HepG2 (cell line): Measurements from ENCODE around the gene PPP1R9A.

Source experiments
- AHDC1 ChIP-seq: sonication (generic); formaldehyde crosslinking; IDR thresholded peaks from 2 replicates; pipeline ENCODE4 v1.5.1; 2020; ENCODE audit warnings: mild to moderate bottlenecking, missing genetic modification reagents, borderline replicate concordance
- ELF4 ChIP-seq: sonication (generic); formaldehyde crosslinking; IDR thresholded peaks from 2 replicates; pipeline ENCODE4 v1.5.0; 2020; ENCODE audit warnings: missing genetic modification reagents, mild to moderate bottlenecking, moderate library complexity, borderline replicate concordance
- HMGXB4 ChIP-seq, 2 experiments: sonication (generic) in 1 of 2; formaldehyde crosslinking in 1 of 2; IDR thresholded peaks; 2 replicates each; pipeline versions ENCODE4 v1.4.0 to v1.6.1; 2018 to 2020; ENCODE audit warnings: missing genetic modification reagents in 2 of 2, borderline replicate concordance in 1 of 2, low read depth in 1 of 2, mild to moderate bottlenecking in 1 of 2, missing biosample characterization in 1 of 2
- JUNB ChIP-seq: sonication (generic); formaldehyde crosslinking; IDR thresholded peaks from 2 replicates; pipeline ENCODE4 v1.8.0; 2022; ENCODE audit warnings: missing genetic modification reagents, mild to moderate bottlenecking, borderline replicate concordance
- TAF1 ChIP-seq: sonication (generic); formaldehyde crosslinking; IDR thresholded peaks from 2 replicates; pipeline ENCODE4 v1.4.0; 2020; ENCODE audit warnings: missing genetic modification reagents
- ZNF660 ChIP-seq: sonication (generic); formaldehyde crosslinking; IDR thresholded peaks from 2 replicates; pipeline ENCODE4 v1.5.1; 2020; ENCODE audit warnings: mild to moderate bottlenecking, low read depth, missing genetic modification reagents, borderline replicate concordance

GRCh38 chr7:95244616-95245015 lies 337.2 kb downstream of the PPP1R9A start:
- no peak for TF ChIP-seq TAF1
- no peak for TF ChIP-seq AHDC1 (CRISPR knock-in tag)
- TF ChIP-seq JUNB (CRISPR knock-in tag) = no peak
- TF ChIP-seq ZNF660 (CRISPR knock-in tag) = no peak
- TF ChIP-seq ELF4 = no peak
- TF ChIP-seq HMGXB4 (CRISPR knock-in tag; IDR thresholded peaks at IDR 0.05; ENCODE audit: borderline replicate concordance in 1 of 2, low read depth in 1 of 2) = no peak
